ENCODE measurements around the gene ASB7.

- TF ChIP-seq, protein P1, sequence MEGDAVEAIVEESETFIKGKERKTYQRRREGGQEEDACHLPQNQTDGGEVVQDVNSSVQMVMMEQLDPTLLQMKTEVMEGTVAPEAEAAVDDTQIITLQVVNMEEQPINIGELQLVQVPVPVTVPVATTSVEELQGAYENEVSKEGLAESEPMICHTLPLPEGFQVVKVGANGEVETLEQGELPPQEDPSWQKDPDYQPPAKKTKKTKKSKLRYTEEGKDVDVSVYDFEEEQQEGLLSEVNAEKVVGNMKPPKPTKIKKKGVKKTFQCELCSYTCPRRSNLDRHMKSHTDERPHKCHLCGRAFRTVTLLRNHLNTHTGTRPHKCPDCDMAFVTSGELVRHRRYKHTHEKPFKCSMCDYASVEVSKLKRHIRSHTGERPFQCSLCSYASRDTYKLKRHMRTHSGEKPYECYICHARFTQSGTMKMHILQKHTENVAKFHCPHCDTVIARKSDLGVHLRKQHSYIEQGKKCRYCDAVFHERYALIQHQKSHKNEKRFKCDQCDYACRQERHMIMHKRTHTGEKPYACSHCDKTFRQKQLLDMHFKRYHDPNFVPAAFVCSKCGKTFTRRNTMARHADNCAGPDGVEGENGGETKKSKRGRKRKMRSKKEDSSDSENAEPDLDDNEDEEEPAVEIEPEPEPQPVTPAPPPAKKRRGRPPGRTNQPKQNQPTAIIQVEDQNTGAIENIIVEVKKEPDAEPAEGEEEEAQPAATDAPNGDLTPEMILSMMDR (IDR thresholded peaks at IDR 0.05): no peak
- TF ChIP-seq POLR2A (IDR thresholded peaks at IDR 0.05) (no peak), POLR2AphosphoS5 (IDR thresholded peaks at IDR 0.05) (no peak)
Measured at GRCh38 chr15:100601163-100601562, 1.2 kb upstream of the ASB7 start.

Measured in transverse colon (tissue), 4 donors.